ENCODE results near the gene PLIN5.

DNA sequence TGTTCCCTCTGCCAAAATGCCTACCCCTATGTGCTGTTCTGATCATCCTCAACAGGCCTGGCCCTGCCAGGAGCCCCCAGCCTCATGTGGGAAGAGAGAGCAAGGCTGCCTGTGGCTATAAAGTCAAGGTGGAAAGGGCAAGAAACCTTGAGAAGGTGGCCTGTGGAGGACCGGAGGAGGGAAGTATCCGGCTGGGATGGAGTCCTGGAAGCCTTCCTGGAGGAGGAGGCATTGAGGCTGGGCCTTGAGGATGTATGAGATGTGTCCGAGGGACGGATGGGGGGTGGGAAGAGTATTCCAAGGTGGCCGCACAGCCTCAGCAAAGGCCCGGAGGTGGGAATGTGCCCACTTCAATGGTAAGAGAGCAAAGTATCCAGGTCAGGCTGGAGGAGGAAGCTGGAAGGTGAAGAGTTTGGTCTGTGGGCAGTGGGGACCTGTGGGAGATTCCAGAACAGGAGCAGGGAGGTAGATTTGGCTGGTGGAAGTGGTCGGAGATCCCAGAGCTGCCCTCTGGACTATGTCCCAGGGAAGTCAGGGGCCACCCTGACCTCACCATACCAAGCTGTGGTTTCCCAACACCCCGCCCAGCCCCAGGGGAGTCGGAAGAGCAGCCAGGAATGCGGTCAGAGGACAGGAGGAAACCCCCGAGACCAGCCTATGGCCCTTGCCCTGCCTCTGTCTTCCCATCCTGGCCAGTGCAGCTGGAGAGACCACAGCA lies 13.7 kb downstream of the PLIN5 start:
- TF ChIP-seq SUZ12 (IDR thresholded peaks at IDR 0.05; ENCODE audit: extremely low read depth, insufficient read depth, insufficient read length) (no peak), YY1 (IDR thresholded peaks at IDR 0.05; ENCODE audit: insufficient read depth, insufficient read length) (no peak), ZNF274 (IDR thresholded peaks at IDR 0.05; ENCODE audit: low read depth, low read length) (no peak)
